IMR-90 (cell line): ENCODE results near the gene RTEL1. TPM values are rescaled to one million over a fixed set of nuclear protein-coding genes. Genes with fewer than 3 reads are reported as not detected.

Source experiments
- ATAC-seq: fragments of 200-7000 bp; cut with Tn5 transposase; 2 replicates; pipeline ENCODE4 v1.9.1; 2020; ENCODE audit warnings: low read depth, mild to moderate bottlenecking, moderate library complexity
- BruUV-seq: library from RNA; stranded (reverse); fragments of 400-500 nt; replicated peaks from 2 replicates; lab custom pipeline; 2021; lab: Mats Ljungman, UMichigan
- CTCF ChIA-PET: fragments of 300-600 bp; formaldehyde crosslinking; extraction: SDS; loops from one replicate; lab custom pipeline; 2021; ENCODE audit warnings: antibody characterized with exemption; lab: Yijun Ruan, JAX
- POLR2A ChIA-PET: fragments of 300-600 bp; sonication (Branson Sonifier 250); formaldehyde crosslinking; loops from one replicate; lab custom pipeline; 2022; ENCODE audit warnings: antibody characterized with exemption; ENCODE audit not compliant: unreplicated experiment; lab: Charles Lee
- DNase-seq: peaks from one replicate; pipeline ENCODE4 v3.0.0; 2013
- H2AFZ ChIP-seq: replicated peaks from 2 replicates; pipeline ENCODE3; 2013; ENCODE audit warnings: low read length, mild to moderate bottlenecking; ENCODE audit not compliant: poor library complexity
- H2AK5ac ChIP-seq: 2 replicates; pipeline ENCODE4 v1.6.1; 2013; ENCODE audit warnings: low read depth, low read length, inconsistent platforms
- H2AK9ac ChIP-seq: replicated peaks from 2 replicates; pipeline ENCODE3; 2013; ENCODE audit warnings: mild to moderate bottlenecking, low read depth, low read length, moderate library complexity; ENCODE audit not compliant: poor library complexity
- H2BK120ac ChIP-seq: 2 replicates; pipeline ENCODE4 v1.6.1; 2013; ENCODE audit warnings: low read depth, low read length, inconsistent platforms
- H2BK15ac ChIP-seq: 3 replicates; pipeline ENCODE4 v1.6.1; 2013; ENCODE audit warnings: low read depth, low read length, inconsistent platforms
- H2BK20ac ChIP-seq: 2 replicates; pipeline ENCODE4 v1.6.1; 2013; ENCODE audit warnings: low read depth, mild to moderate bottlenecking, inconsistent platforms, low read length, moderate library complexity
- H2BK5ac ChIP-seq: 2 replicates; pipeline ENCODE4 v1.6.1; 2013; ENCODE audit warnings: mild to moderate bottlenecking, low read depth, low read length, inconsistent platforms; ENCODE audit not compliant: poor library complexity, severe bottlenecking
- H3K14ac ChIP-seq: replicated peaks from 2 replicates; pipeline ENCODE4 v1.6.1; 2013; ENCODE audit warnings: low read depth, low read length, inconsistent platforms
- H3K18ac ChIP-seq: 2 replicates; pipeline ENCODE4 v1.6.1; 2013; ENCODE audit warnings: low read depth, low read length, control low read depth
- H3K23ac ChIP-seq: 2 replicates; pipeline ENCODE4 v1.6.1; 2013; ENCODE audit warnings: low read depth, low read length, inconsistent platforms
- H3K27ac ChIP-seq: 2 replicates; pipeline ENCODE4 v1.5.1; 2013; ENCODE audit warnings: mild to moderate bottlenecking, control low read depth, low read length; ENCODE audit not compliant: insufficient read depth
- H3K27me3 ChIP-seq: 2 replicates; pipeline ENCODE4 v1.6.1; 2013; ENCODE audit warnings: low read length; ENCODE audit not compliant: control insufficient read depth, insufficient read depth
- H3K36me3 ChIP-seq: 2 replicates; pipeline ENCODE4 v1.6.1; 2013; ENCODE audit warnings: low read length, mixed read lengths; ENCODE audit not compliant: control insufficient read depth, insufficient read depth
- H3K4ac ChIP-seq: 2 replicates; pipeline ENCODE4 v1.6.1; 2013; ENCODE audit warnings: low read depth, low read length, inconsistent platforms
- H3K4me1 ChIP-seq: 2 replicates; pipeline ENCODE4 v1.6.1; 2013; ENCODE audit warnings: low read length, mixed read lengths; ENCODE audit not compliant: control insufficient read depth, insufficient read depth
- H3K4me2 ChIP-seq: 2 replicates; pipeline ENCODE4 v1.6.1; 2013; ENCODE audit warnings: low read depth, mild to moderate bottlenecking, control low read depth, low read length, moderate library complexity
- H3K4me3 ChIP-seq: 2 replicates; pipeline ENCODE4 v1.5.1; 2013; ENCODE audit warnings: low read depth, mild to moderate bottlenecking, control low read depth, low read length, moderate library complexity; ENCODE audit not compliant: insufficient read depth
- H3K56ac ChIP-seq: 2 replicates; pipeline ENCODE4 v1.6.1; 2013; ENCODE audit warnings: low read length, inconsistent platforms; ENCODE audit not compliant: insufficient read depth; ENCODE audit errors: extremely low read depth
- H3K79me1 ChIP-seq, 2 experiments: 2 replicates each; pipeline ENCODE4 v1.6.1; 2013; ENCODE audit warnings: low read length in 2 of 2, inconsistent platforms in 1 of 2, low read depth in 1 of 2
- H3K9ac ChIP-seq: 2 replicates; pipeline ENCODE4 v1.6.1; 2013; ENCODE audit warnings: low read depth, low read length, control low read depth
- H3K9me1 ChIP-seq: 2 replicates; pipeline ENCODE4 v1.6.1; 2013; ENCODE audit warnings: low read length, inconsistent platforms; ENCODE audit not compliant: insufficient read depth
- H3K9me3 ChIP-seq: 2 replicates; pipeline ENCODE4 v1.6.1; 2013; ENCODE audit warnings: low read length; ENCODE audit not compliant: control insufficient read depth, insufficient read depth
- H4K20me1 ChIP-seq: 2 replicates; pipeline ENCODE4 v1.6.1; 2013; ENCODE audit warnings: low read length, inconsistent platforms; ENCODE audit not compliant: insufficient read depth
- H4K5ac ChIP-seq: 2 replicates; pipeline ENCODE4 v1.6.1; 2013; ENCODE audit warnings: mild to moderate bottlenecking, low read depth, low read length, control low read depth
- H4K8ac ChIP-seq, 2 experiments: 2 replicates each; pipeline ENCODE4 v1.6.1; 2013; ENCODE audit warnings: low read depth in 2 of 2, low read length in 2 of 2, control low read depth in 1 of 2, inconsistent platforms in 1 of 2
- H4K91ac ChIP-seq: 2 replicates; pipeline ENCODE4 v1.6.1; 2013; ENCODE audit warnings: low read depth, low read length, inconsistent platforms; ENCODE audit not compliant: insufficient read depth
- MAZ ChIP-seq: IDR thresholded peaks from 2 replicates; pipeline ENCODE4 v1.6.1; 2012; ENCODE audit warnings: low read depth, mild to moderate bottlenecking, low read length, improper control_type of control experiment, moderate library complexity, borderline replicate concordance
- SMC3 ChIP-seq: fragments of 150-350 bp; IDR thresholded peaks from 2 replicates; pipeline ENCODE4 v1.6.1; 2016; ENCODE audit warnings: low read depth, mild to moderate bottlenecking, antibody characterized with exemption, low read length, moderate library complexity
- USF2 ChIP-seq: fragments of 150-350 bp; IDR thresholded peaks from 2 replicates; pipeline ENCODE4 v1.6.1; 2017; ENCODE audit warnings: mild to moderate bottlenecking, antibody characterized with exemption, low read length, low read depth
- WGBS, 2 experiments: methylation state at CpG; one replicate each; pipeline versions ENCODE4 v1.1.5 to v1.1.7; 2013; ENCODE audit warnings: missing lambda C conversion rate in 2 of 2; ENCODE audit not compliant: insufficient read length in 1 of 2; ENCODE audit errors: extremely low coverage in 2 of 2; 5-methylcytosine and 5-hydroxymethylcytosine counted together
- dilution Hi-C: fragments of 300-500 bp; cut with HindIII; formaldehyde crosslinking; loops from one replicate; pipeline ENCODE4 v1.14.3; 2018; ENCODE audit warnings: low sequenced_read_pairs; ENCODE audit not compliant: unreplicated experiment
- in situ Hi-C: fragments of 300-500 bp; cut with MboI; formaldehyde crosslinking; loops from 3 replicates; pipeline ENCODE4 v1.14.3; 2019; ENCODE audit warnings: low sequenced_read_pairs, inconsistent platforms, mixed read lengths
- intact Hi-C: fragments of 100-400 bp; cut with micrococcal nuclease; formaldehyde crosslinking; loops from 2 replicates; pipeline ENCODE4 v1.10.0; 2022
- polyA plus RNA-seq, 3 experiments: library from polyadenylated mRNA; depleted of rRNA; stranded (reverse); fragments of >200 nt; gene quantifications; 2 replicates each; pipeline ENCODE4 v1.2.3, GENCODE V29; 2012; ENCODE audit warnings: low replicate concordance in 1 of 3
- total RNA-seq: library from RNA; depleted of rRNA; stranded (reverse); fragments of >200 nt; gene quantifications from 2 replicates; pipeline ENCODE4 v1.2.3, GENCODE V29; 2012
- TF ChIP-seq, protein P1 (sequence below): fragments of 150-350 bp; IDR thresholded peaks from 2 replicates; pipeline ENCODE4 v1.6.1; 2016; ENCODE audit warnings: low read depth, mild to moderate bottlenecking, low read length, moderate library complexity, borderline replicate concordance

The RTEL1 gene
- total and polyA plus RNA-seq, 2 of the 4 experiments (the other 2 are of a cell fraction), result 14.7 to 18.8 TPM

DNA sequence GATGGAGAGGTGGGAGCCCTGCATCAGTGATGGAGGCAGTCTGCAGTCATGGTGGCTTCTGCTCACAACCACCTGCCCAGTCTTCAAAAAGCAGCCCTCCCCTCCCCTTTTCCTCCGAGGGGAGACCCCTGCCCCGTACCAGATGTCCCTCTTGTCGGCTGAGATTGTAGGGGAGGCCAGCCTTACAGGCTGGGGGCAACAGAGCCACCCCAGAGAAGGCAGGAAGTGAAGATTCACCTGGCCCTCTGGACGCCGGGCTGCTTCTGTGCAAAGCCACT is 42.9 kb downstream of the RTEL1 start:
- intact Hi-C loops (no loop called here), dilution Hi-C loops (no loop called here), in situ Hi-C loops (loop anchor here (10.0 kb wide), 1 partner anchor 164 kb away; the partner anchor contains the start of genes ABHD16B and TPD52L2)
- Histone ChIP-seq H4K20me1 (no peaks in the 10 kb centered on the region), H3K27me3 (no peaks in the 10 kb centered on the region), H3K4me3 (no peak overlapping the region), H3K9me3 (no peaks in the 10 kb centered on the region), H3K9ac (no peak overlapping the region), H3K14ac (no peak overlapping the region), H2BK20ac (no peak overlapping the region), H2AK9ac (no peak overlapping the region), H2AFZ (no peak overlapping the region), H3K4ac (no peak overlapping the region), H3K23ac (no peak overlapping the region), H4K91ac (no peak overlapping the region), H3K36me3 (peaks cover 26% of the 10 kb centered on the region), H2BK15ac (no peak overlapping the region), H3K79me1 (peaks cover 19 to 71% of the 10 kb centered on the region in 2 experiments; a peak in 3 of 4 replicates), H3K18ac (no peak overlapping the region), H4K8ac (no peak overlapping the region), H3K4me2 (no peak overlapping the region), H3K4me1 (peaks cover 22% of the 10 kb centered on the region), H3K9me1 (no peaks in the 10 kb centered on the region), H2BK5ac (peak overlapping the region; percentile 27), H2BK120ac (no peak overlapping the region), H3K27ac (no peak overlapping the region), H3K56ac (no peak overlapping the region), H4K5ac (no peak overlapping the region), H2AK5ac (peak overlapping the region; percentile 7; the same call in 1 of the 2 replicates)
- DNase-seq, result no peak
- no CpG with 5 or more reads among the region's 5 CpGs for WGBS, 2 experiments
- no peak for ATAC-seq
- ChIA-PET CTCF (no interaction called here), POLR2A (no interaction called here)
- TF ChIP-seq, protein P1, sequence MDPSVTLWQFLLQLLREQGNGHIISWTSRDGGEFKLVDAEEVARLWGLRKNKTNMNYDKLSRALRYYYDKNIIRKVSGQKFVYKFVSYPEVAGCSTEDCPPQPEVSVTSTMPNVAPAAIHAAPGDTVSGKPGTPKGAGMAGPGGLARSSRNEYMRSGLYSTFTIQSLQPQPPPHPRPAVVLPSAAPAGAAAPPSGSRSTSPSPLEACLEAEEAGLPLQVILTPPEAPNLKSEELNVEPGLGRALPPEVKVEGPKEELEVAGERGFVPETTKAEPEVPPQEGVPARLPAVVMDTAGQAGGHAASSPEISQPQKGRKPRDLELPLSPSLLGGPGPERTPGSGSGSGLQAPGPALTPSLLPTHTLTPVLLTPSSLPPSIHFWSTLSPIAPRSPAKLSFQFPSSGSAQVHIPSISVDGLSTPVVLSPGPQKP, result no peak
- TF ChIP-seq SMC3, result no peak
- no peak for TF ChIP-seq MAZ
- no peak for TF ChIP-seq USF2
- BruUV-seq, result no TSS peak
